GM12878 (cell line): Measurements from ENCODE around the gene GCH1.

ENCODE experiments used
- GATAD2B ChIP-seq: fragments of 450-650 bp; conservative IDR thresholded peaks from 2 replicates; pipeline ENCODE4 v1.6.1; 2017; ENCODE audit warnings: low read depth, mild to moderate bottlenecking, moderate library complexity
- MEF2A ChIP-seq: IDR thresholded peaks from 2 replicates; pipeline ENCODE4 v1.6.1; 2011; ENCODE audit warnings: low read depth, mild to moderate bottlenecking, low read length, moderate library complexity; ENCODE audit not compliant: insufficient read depth
- NR2C2 ChIP-seq: IDR thresholded peaks from 2 replicates; pipeline ENCODE4 v1.6.1; 2011; ENCODE audit warnings: borderline replicate concordance, low read depth; ENCODE audit not compliant: control insufficient read depth, insufficient read length
- TCF7 ChIP-seq: IDR thresholded peaks from 2 replicates; pipeline ENCODE4 v1.6.1; 2014; ENCODE audit warnings: antibody characterized with exemption, borderline replicate concordance
- TF ChIP-seq, protein P1 (sequence below), 3 experiments: IDR thresholded peaks in 2 of 3; conservative IDR thresholded peaks in 1 of 3; 2 replicates each; pipeline ENCODE4 v1.5.1; 2011; ENCODE audit warnings: low read depth in 3 of 3, low read length in 3 of 3, mild to moderate bottlenecking in 3 of 3, control low read depth in 2 of 3, moderate library complexity in 2 of 3, inconsistent platforms in 1 of 3, mixed read lengths in 1 of 3; ENCODE audit not compliant: control insufficient read depth in 2 of 3, insufficient read depth in 1 of 3; ENCODE audit errors: extremely low read depth in 1 of 3
- TF ChIP-seq, protein P2 (sequence below): IDR thresholded peaks from 2 replicates; pipeline ENCODE4 v1.6.1; 2012; ENCODE audit warnings: low read depth, low read length, improper control_type of control experiment

DNA sequence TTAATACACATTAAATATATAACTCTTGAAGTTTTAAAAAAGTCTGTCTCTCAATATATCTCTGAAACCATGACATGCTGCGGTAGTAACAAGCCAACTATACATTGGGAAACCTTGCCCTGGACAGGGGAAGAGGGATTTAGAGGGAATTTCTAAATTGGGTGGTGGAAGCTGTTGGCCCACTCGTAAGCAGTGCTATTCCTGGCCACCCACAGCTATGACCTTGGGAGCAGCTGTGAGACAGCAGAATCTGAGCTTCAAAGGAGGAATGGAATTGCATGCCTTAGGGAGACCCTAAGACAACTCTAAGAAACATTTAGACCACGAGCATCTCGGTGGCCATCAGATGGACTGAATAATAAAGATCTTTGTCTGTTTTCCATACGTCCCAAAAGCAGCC lies 15.8 kb upstream of the GCH1 start:
- TF ChIP-seq GATAD2B: no peak
- TF ChIP-seq MEF2A: no peak
- TF ChIP-seq, protein P1, sequence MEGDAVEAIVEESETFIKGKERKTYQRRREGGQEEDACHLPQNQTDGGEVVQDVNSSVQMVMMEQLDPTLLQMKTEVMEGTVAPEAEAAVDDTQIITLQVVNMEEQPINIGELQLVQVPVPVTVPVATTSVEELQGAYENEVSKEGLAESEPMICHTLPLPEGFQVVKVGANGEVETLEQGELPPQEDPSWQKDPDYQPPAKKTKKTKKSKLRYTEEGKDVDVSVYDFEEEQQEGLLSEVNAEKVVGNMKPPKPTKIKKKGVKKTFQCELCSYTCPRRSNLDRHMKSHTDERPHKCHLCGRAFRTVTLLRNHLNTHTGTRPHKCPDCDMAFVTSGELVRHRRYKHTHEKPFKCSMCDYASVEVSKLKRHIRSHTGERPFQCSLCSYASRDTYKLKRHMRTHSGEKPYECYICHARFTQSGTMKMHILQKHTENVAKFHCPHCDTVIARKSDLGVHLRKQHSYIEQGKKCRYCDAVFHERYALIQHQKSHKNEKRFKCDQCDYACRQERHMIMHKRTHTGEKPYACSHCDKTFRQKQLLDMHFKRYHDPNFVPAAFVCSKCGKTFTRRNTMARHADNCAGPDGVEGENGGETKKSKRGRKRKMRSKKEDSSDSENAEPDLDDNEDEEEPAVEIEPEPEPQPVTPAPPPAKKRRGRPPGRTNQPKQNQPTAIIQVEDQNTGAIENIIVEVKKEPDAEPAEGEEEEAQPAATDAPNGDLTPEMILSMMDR (IDR thresholded peaks at IDR 0.05 in 2 of 3, conservative IDR thresholded peaks at IDR 0.05 in 1 of 3; ENCODE audit: control insufficient read depth in 2 of 3, extremely low read depth in 1 of 3, insufficient read depth in 1 of 3, low read depth in 3 of 3, low read length in 3 of 3): no peak
- no peak for TF ChIP-seq NR2C2
- no peak for TF ChIP-seq TCF7
- TF ChIP-seq, protein P2, sequence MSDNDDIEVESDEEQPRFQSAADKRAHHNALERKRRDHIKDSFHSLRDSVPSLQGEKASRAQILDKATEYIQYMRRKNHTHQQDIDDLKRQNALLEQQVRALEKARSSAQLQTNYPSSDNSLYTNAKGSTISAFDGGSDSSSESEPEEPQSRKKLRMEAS: no peak
